ENCODE results near the gene CHRNB1.

Gene CHRNB1

DNA sequence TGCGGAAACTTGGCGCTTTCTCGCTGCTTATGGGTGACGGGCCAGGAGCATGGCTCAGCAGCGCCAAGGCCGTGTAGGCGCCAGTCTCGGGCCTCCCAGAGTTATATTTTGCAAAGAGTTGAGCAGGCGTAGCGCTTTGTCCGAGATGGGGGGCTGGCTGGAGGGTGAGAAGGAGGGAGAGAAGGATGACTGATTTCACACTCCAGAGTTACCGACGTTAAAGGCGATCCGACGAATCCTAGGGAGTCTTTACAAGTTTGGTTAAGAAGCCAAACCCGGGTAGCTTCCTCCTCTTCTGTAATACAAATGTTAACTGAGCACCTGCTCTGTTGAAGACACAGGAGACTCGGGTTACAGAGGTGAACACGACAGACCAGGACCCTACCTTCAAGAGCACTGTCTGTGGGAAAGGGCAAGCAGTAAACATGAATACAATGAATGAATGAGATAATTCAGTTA, 40.1 kb downstream of the CHRNB1 start:
- DNase-seq (ENCODE audit: low read depth): no peak

DNA sequence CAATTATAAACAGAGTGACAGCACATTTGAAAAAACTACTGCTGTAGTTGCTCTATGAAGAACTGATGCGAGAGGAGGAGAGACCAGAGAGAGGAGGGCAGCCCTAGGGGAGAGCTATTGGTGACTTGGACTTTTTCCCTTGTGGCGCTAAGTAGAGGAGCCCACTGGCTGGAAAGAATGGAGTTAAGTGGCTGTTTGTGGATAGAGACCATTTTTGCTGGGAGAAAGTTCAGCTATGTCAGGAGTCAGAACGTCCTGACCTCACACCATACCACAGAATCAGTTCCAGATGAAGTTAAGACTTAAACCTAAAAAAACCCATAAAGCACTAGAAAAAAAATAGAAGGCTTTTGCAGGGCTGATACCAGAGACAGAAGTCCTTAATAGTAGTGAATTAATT, 41.3 kb downstream of the CHRNB1 start:
- no peak for DNase-seq (ENCODE audit: low read depth)

DNA sequence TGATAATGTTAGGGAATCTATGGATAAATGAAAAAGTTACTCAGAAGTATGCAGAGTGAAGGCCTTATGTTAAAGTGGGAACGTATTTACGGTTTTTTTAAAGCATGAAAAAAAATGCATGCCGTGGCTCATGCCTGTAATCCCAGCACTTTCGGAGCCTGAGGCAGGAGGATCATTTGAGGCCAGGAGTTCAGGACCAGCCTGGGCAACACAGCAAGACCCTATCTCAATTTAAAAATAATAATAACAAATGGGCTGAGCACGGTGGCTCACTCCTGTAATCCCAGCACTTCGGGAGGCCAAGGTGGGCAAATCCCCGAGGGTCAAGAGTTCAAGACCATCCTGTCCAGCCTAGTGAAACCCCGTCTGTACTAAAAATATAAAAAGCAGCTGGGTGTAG, 45.3 kb downstream of the CHRNB1 start:
- no peak for DNase-seq (ENCODE audit: low read depth)

DNA sequence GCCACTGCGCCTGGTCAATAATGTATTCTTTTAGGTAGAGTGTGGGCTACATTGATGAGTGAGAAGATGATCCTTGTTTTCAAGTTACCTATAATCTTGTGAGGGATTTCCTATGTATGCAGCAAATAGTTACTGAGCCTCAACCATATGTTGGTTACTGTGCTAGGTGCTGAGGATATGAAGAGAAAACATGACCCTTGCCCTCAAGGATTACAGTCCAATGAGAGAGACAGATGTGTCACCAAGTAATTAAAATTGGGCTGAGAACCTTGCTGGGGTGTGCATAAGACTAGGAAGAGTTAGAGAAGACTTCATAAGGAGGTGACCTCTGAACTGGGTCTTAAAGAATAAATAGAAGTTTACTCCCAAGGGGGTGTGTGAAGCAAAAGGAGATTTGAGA, 46.7 kb downstream of the CHRNB1 start:
- DNase-seq (ENCODE audit: low read depth): no peak

DNA sequence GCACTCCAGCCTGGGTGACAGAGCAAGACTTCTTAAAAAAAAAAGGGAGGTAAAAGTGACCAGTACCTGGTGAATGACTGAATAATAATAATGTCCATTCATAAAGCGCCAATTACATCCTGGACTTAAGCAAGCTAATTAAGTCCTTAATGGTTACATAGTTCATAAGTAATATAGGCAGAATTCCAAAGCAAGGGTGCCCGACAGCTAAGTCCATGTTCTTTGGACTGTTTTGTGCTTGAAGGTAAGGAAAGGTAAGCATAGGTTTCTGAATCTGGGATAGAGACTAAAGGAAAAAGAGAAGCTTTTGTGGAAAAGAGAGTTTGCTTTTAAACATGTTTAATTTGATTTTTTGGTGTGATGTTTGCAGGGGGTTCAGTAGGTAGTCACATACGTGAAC, 49.1 kb downstream of the CHRNB1 start:
- DNase-seq (ENCODE audit: low read depth): no peak

DNA sequence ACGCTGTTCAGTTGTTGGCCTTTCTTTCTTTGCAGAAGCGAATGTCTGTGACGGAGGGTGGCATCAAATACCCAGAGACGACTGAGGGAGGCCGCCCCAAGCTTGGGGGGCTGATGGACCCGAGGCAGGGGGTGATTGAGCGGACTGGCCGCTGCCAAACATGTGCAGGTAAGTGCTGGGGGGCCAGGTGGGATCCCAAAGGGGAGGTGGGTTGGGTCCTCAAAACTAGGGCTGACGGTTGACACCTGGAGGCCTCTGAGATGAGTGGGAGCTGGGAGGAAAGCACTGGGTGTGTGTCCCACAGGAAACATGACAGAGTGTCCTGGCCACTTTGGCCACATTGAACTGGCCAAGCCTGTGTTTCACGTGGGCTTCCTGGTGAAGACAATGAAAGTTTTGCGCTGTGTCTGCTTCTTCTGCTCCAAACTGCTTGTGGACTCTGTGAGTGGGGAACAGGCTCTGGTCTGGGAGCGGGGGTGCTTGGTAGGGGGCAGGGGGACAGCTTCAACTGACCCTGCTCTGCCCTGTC, 51.1 kb downstream of the CHRNB1 start:
- no peak for DNase-seq (ENCODE audit: low read depth)

DNA sequence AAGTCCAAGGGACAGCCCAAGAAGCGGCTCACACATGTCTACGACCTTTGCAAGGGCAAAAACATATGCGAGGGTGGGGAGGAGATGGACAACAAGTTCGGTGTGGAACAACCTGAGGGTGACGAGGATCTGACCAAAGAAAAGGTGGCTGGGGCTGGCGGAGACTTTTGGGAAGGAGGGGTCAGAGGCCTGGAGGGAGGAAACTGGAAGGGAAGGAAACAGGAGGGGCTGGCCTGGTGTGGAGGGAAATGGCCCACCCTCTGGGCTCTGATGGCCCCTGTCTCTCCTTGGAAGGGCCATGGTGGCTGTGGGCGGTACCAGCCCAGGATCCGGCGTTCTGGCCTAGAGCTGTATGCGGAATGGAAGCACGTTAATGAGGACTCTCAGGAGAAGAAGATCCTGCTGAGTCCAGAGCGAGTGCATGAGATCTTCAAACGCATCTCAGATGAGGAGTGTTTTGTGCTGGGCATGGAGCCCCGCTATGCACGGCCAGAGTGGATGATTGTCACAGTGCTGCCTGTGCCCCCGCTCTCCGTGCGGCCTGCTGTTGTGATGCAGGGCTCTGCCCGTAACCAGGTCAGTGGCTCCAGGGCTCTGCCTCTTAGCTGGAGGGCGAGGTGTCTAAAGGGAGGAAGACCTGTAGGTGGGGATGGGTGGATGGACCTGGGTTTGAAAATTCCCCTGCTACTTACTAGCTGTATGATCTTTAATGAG, 51.8 kb downstream of the CHRNB1 start:
- DNase-seq (ENCODE audit: low read depth): no peak

DNA sequence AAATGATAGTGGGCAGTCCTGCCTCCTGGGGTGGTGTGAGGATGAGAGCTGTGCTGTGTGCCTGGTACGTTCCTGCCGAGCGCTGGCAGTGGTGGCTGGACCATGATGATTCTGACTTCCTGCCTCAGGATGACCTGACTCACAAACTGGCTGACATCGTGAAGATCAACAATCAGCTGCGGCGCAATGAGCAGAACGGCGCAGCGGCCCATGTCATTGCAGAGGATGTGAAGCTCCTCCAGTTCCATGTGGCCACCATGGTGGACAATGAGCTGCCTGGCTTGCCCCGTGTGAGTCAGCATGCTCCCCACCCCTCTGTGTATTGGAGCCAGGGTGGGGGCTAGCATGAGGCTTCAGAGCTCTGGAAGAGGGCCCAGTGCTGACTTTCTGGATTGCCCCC, 52.4 kb downstream of the CHRNB1 start:
- no peak for DNase-seq (ENCODE audit: low read depth)

DNA sequence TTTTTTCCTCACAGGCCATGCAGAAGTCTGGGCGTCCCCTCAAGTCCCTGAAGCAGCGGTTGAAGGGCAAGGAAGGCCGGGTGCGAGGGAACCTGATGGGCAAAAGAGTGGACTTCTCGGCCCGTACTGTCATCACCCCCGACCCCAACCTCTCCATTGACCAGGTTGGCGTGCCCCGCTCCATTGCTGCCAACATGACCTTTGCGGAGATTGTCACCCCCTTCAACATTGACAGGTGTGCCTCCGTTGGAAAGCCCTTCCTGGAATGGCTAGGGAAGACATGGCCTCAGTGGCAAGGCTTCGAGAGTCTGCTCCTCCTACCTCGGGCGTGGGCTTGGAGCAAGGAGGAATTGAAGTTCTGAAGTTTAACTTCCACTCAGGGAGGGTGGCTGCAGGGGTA, 52.8 kb downstream of the CHRNB1 start:
- no peak for DNase-seq (ENCODE audit: low read depth)

DNA sequence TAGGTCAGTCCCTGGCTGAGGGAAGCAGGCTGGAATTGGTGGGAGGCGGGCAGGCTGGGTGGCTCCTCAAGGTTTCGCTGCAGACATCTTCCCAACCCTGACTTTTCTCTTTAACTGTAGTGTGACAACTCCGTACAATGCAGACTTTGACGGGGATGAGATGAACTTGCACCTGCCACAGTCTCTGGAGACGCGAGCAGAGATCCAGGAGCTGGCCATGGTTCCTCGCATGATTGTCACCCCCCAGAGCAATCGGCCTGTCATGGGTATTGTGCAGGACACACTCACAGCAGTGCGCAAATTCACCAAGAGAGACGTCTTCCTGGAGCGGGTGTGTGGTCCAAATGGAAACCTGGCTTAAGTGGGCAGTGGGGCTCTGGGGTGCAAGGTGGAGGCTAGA, 54.3 kb downstream of the CHRNB1 start:
- DNase-seq (ENCODE audit: low read depth): no peak

DNA sequence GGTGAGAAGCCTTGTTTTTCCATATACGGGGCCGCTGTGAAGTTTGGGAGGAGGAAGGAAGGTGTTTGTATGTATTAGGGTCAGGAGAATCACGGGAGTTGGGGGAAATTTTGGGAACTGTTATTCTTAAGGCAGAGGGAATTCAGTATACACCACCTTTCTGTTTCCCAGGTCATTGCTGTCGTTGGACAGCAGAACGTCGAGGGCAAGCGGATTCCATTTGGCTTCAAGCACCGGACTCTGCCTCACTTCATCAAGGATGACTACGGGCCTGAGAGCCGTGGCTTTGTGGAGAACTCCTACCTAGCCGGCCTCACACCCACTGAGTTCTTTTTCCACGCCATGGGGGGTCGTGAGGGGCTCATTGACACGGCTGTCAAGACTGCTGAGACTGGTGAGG, 56.9 kb downstream of the CHRNB1 start:
- DNase-seq (ENCODE audit: low read depth): no peak

DNA sequence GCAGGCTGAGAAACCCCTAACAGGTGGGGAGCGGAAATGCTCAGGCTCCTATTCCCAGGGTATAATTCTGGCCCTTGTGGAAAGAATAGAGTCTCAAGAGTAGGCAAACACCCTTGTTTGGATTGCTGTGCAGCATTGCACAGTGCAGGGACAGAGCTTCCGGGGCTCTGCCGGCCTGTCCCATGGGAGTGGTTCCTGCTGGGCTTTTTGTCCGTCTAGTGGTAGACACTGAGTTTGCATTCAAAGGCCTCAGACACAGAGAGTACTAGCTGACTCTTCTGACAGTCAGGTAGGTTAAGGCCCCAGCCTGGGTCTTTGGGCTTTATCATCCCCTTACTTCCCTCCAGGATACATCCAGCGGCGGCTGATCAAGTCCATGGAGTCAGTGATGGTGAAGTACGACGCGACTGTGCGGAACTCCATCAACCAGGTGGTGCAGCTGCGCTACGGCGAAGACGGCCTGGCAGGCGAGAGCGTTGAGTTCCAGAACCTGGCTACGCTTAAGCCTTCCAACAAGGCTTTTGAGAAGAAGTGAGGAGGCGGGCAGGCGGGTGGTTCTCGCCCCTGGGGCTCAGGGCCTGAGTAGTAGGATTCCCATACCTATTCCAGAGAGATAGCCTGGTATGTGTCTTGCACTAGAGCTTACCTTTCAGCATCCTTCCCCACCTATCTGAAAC, 57.4 kb downstream of the CHRNB1 start:
- DNase-seq (ENCODE audit: low read depth): no peak

DNA sequence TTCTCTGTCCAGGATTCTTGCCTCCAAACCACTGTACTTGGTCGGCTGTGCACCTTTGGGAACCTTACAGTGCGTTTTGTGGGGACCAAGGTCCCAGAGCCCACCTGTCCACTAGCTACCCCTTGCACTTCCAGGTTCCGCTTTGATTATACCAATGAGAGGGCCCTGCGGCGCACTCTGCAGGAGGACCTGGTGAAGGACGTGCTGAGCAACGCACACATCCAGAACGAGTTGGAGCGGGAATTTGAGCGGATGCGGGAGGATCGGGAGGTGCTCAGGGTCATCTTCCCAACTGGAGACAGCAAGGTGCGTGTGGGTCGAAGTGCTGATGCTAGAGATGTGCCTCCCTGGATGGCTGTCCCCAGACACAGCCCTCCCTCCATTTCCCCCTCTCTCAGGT, 58.1 kb downstream of the CHRNB1 start:
- no peak for DNase-seq (ENCODE audit: low read depth)

DNA sequence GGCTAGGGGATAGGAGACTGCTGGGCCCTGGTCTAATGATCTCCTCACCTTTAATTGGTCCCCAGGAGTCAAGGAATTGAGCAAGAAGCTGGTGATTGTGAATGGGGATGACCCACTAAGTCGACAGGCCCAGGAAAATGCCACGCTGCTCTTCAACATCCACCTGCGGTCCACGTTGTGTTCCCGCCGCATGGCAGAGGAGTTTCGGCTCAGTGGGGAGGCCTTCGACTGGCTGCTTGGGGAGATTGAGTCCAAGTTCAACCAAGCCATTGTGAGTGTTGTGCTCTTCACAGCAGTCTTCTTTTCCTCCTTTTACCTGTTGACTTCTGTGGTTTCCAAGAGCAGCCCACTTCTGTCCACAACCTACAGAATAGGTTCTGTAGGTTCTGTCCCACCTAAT, 58.7 kb downstream of the CHRNB1 start:
- no peak for DNase-seq (ENCODE audit: low read depth)

Data from stimulated activated CD8-positive, alpha-beta memory T cell treated with anti-CD3 and anti-CD28 coated beads, Interleukin-4, amount 100 ng/mL, for 24 hours (primary cell).